HG02973 (cell line): ENCODE measurements around the gene C1orf21.

Experiments
- ATAC-seq: cut with Tn5 transposase; IDR thresholded peaks from one replicate; pipeline ENCODE4 v1.9.1; 2021; ENCODE audit warnings: moderate library complexity; ENCODE audit not compliant: unreplicated experiment

The C1orf21 gene

GRCh38 chr1:184385865-184386311, 941 bp upstream of the C1orf21 start:
- ATAC-seq, result no peak

- peak; percentile 30 for ATAC-seq
Measured at GRCh38 chr1:184387069-184387475, 243 bp downstream of the C1orf21 start.

DNA sequence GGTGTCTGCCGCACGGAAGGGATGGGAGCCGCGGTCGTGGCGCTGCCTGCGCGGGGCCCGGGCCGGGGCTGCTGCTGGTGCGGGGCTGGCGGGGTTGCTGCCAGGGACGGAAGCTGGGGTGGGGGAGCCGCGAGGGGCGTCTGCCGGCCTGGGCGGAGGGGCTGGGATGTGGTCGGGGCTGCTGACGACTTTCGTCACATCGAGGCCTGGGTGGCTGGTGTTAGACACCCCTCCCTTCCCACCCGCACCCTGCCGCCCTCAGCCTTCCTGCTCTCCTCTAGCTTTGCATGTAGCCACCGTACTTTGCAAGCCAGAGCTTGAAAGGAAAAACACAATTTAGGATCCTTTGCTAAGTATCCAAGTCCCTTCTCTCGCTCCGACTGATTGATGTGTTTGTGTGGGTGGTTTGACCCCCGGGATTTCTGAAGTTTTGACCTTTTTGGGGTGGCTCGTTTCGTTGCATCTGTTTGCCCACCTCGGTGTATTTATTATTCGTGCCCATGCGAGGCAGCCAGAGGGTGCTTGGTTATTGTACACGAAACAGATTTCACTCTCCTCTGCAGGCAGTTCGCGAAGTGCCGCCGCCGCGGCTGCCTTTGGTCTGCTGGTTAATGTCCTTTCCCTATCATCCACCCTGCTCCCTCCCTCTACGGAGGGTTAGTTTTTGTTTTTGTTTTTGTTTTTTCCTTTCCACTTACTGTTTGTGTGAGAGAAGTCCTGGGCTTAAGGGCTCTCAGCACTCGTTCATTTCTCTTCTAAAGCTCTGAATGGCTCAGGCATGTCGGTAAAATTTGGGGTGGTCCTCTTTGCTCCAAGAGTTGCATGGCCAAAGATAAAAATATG, 868 bp downstream of the C1orf21 start:
- no peak for ATAC-seq

DNA sequence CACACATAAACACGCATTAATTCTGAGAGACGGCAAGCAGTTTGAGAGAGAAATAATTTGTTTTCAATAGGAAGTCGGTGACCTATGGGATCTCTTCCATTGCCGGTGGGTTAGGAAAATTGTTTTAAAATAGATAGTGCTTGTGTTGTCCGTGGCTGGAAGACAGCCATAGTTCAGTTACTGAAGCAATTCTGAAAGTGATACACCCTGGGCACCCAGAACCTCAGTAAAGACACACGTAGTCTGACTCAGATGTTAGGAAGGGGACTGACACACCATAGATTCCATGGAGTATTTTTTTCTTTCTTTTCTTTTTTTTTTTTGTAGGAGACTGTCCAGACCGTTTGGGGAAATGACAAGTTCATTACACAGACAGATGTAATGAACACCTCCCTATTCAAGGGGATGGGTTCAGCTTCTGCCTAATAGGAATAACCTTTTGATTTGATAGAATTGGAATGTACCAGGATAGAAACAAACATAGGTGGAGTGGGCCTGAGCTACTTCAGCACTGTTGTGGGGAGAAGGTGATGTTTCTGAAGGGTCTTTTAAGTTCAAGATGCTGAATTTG, 1.6 kb downstream of the C1orf21 start:
- ATAC-seq, result no peak

GRCh38 chr1:184388971-184389370, 2.1 kb downstream of the C1orf21 start:
- no peak for ATAC-seq

DNA sequence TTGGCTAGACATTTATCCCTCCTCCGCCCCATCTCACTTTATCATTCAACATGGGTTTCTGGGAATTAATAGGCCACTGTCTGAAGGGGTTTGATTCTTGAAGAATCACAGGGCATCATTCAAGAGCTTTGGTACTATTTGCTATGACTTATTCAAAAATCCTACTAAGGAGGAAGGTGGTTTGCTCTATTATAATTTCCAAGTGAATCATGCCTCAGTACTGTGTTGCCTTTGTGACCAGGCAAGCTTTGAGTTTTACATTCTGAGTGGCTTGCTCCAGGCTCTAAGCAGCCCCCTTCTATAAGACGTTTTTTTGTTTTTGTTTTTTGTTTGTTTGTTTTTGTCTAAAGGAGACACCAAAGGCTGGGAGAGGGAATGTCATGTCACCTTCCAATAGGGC, 2.6 kb downstream of the C1orf21 start:
- ATAC-seq, result no peak

DNA sequence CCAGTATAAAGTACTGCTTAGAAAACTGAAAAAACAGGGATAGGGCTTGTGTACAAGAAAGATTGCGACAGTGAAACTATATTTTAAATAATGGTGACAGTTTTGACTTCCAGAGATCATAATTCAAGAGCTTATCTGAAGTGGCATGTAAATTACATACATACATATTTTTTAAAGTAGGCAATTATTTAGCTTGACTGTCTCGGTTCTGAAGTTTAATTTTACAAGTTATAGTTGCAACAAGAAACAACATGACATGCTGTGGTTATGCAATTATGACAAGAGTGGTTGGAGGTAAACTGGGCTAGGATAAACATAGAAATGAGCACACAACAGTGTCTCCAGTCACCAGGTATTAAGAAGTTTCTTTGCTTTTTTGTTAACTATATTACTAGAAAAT, 4.1 kb downstream of the C1orf21 start:
- ATAC-seq, result no peak

DNA sequence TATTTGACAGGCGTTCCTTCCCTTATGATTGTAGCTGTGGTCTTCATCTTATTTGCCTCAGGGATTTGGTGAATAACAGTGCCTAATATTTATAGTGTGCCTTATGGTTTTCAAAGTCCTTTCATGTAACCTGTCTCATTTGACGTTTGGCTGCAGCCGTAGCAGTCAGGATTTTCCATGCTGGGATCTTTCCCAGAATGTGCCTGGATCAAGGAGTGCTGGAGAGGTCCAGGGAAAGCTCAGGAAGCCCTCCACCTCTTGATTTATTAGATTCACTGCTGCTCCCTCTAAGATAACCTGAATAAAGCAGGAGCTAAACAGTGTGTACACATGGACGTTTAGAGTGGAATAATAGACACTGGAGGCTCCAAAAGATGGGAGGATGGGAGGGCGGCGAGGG, 5.2 kb downstream of the C1orf21 start:
- no peak for ATAC-seq

DNA sequence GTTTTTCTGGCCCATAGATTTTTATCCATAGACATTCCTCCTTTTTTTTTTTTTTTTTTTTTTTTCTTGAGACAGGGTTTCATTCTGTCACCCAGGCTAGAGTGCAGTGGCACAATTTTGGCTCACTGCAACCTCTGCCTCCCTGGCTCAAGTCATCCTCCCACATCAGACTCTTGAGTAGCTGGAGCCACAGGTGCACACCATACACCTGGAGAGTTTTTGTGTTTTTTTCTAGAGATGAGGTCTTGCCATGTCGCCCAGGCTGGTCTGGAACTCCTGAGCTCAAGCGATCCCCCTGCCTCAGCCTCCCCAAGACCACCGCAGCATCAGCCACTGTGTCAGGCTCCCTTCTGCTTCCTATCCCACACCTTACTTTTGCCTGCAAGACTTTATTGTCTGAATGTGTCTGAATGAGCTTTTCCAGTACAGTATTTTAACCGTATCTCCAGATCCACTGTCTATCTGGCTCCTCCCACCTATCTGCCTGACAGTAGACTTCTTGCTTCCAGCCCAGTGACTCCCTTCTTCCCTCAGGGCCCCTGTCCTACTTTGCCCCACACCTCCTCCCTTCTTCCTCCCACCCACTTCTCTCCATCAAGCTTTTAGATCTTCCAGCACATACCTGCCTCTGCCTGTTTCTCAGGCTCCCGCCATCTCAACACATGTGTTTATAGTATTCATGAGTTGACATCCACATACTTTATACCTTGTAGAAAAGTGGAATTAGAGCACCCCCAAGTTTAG, 6.1 kb downstream of the C1orf21 start:
- ATAC-seq, result no peak

DNA sequence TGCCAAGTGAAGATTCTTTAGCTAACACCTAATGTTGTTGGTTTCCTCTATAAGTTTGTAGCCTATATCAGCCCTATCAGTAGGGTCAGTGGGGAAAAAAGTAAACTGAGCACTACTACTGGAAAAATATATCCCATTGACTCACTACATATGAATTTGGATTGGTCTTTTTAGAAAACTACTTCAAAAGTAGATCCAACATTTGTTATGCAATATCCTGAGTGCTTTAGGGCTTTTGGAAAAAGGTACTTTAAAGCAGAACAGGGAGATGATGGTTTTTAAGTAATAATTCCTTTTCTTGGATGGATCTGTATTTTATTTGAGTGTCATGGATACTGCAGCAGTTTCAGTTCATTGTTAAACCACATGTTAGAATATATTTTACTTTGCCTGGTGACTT, 7.1 kb downstream of the C1orf21 start:
- ATAC-seq, result no peak

DNA sequence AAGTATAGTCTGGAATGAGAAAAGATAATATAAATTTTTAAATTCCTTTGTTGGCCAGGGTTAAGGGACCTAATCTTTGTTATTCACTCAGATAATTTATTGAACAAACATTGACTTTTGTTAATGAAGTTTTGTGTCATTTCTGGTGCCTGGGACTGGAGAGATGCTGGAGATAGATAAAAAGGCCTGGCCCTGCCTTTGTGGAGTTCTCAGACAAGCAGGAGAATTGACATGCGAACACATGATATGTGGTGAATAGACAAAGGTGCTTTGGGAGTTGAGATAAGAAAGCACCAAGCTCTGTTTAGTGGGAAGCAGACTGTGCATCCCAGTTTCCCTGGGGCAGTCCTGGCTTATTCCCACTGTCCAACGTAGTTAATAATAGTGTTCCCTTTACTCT, 8.5 kb downstream of the C1orf21 start:
- ATAC-seq, result no peak

- no peak for ATAC-seq
Measured at GRCh38 chr1:184395937-184396480, 9.2 kb downstream of the C1orf21 start.

DNA sequence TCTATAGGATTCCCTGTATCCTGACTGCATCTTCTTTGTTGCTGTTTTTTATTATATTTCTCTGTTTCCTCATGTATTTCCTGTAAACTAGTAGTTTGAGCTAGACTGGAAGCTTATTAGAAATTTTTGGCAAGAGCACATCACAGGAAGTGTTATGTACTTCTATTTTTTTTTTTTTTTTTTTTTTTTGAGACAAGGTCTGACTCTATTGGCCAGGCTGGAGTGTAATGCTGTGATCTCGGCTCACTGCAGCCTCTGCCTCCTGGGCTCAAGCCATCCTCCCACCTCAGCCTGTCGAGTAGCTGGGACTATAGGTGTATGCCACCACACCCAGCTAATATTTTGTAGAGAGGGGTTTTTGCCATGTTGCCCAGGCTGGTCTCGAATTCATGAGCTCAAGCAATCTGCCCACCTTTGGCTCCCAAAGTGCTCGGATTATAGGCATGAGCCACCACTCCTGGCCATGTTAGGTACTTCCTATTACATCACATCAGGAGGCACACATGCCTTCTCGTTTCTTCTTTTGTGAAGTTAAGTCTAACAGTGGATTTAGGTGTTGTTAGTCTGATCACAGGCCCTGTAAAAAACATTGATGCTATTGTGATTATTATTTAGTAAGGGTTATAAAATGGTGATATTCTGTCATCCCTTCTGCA, 12.5 kb downstream of the C1orf21 start:
- no peak for ATAC-seq

GRCh38 chr1:184403961-184404726, 17.3 kb downstream of the C1orf21 start:
- ATAC-seq, result no peak

DNA sequence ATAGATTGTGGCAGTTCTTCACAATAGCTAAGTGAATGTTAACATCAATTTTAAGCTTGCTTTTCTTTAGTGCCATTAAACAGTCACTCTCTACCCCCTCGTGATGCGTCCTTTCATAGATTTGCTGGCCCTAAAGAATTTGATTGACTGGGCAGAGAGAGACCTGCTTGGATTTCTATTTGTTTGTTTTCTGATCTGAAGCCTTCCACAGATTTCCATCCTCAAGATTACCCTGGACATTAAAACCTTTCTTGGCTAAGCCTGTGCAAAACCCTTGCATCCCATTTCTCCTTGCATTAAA, 17.8 kb downstream of the C1orf21 start:
- ATAC-seq, result no peak

GRCh38 chr1:184405094-184405800, 18.4 kb downstream of the C1orf21 start:
- no peak for ATAC-seq

GRCh38 chr1:184405801-184406142, 18.9 kb downstream of the C1orf21 start:
- no peak for ATAC-seq

DNA sequence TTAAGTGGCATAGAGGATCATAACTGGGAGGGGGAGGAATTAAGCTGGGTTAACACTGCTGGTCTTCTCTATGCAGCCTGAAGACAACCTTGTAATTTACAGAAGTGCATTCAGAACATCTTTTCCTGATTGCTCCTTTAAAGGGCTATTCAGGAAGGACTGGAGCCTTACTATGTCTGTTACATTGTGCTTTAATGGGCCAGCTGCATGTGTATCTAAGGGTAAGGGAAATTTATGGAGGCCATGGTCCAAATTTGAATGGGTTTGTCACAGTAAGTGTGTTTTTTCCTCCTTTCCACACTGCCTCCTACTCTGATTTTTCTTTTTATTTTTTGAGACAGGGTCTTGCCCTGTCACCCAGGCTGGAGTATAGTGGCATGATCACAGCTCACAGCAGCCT, 19.6 kb downstream of the C1orf21 start:
- no peak for ATAC-seq

GRCh38 chr1:184407816-184408510, 21.1 kb downstream of the C1orf21 start:
- ATAC-seq, result no peak
